Right renal pelvis (tissue), 4 donors: ENCODE data around the gene ATAD1. TPM values are rescaled to one million over a fixed set of nuclear protein-coding genes. Genes with fewer than 3 reads are reported as not detected.
"Not testable (repeated sequence)": the region's sequence is repeated elsewhere in the genome, so short reads cannot be mapped to it uniquely, and the experiment has no call there.

Experiments used
- DNase-seq, 4 donors: peaks; one replicate each; pipeline ENCODE4 v3.0.0-alpha.2; 2013; ENCODE audit warnings: low read depth in 4 of 4, low spot score in 3 of 4, missing footprints in 1 of 4
- polyA plus RNA-seq, 4 donors: library from polyadenylated mRNA; unstranded; fragments of 120-200 nt; gene quantifications; one replicate each; pipeline ENCODE4 v1.2.1, GENCODE V29; 2013; ENCODE audit not compliant: insufficient read length in 4 of 4

ATAD1 gene
- polyA plus RNA-seq, 4 donors = 54.4 to 70.5 (median 67.5) TPM

DNA sequence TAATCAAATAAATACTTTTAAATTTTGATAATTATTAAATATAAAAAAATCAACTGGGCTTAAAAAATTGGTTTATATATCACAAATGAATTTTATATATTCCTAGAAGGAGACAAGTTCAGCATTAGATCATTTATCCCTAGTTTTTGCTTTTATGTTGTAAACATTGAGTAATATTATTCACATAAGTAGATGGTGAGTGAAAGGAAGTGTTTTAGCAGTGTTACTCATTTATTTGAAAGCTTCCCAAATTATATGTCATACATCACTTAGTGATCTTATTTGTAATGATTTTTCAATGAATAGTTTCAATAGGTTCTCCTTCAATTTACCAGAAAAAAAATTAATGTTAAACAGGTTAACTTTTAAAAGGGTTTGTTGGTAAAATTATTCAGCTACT, 29.5 kb upstream of the ATAD1 start:
- DNase-seq = no peak

DNA sequence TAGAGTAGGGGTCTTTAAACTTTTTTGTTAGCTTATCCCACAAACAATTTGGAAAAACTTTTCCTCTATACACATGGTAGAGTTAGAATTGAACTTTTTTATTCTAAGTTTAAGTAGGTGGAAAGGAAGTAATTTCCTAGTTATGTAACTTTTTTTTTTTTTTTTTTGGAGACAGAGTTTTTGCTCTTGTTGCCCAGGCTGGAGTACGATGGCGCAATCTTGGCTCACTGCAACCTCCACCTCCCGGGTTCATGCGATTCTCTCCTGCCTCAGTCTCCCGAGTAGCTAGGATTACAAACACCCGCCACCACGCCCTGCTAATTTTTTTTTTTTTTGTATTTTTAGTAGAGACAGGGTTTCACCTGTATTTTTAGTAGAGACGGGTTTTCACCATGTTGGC, 28.7 kb upstream of the ATAD1 start:
- DNase-seq = not testable (repeated sequence)

- DNase-seq = peak in 1 of 4 donors; percentile 19
Observed at GRCh38 chr10:87846023-87846422, 28.0 kb upstream of the ATAD1 start.

- DNase-seq = no peak
Observed at GRCh38 chr10:87845624-87845998, 27.6 kb upstream of the ATAD1 start.

DNA sequence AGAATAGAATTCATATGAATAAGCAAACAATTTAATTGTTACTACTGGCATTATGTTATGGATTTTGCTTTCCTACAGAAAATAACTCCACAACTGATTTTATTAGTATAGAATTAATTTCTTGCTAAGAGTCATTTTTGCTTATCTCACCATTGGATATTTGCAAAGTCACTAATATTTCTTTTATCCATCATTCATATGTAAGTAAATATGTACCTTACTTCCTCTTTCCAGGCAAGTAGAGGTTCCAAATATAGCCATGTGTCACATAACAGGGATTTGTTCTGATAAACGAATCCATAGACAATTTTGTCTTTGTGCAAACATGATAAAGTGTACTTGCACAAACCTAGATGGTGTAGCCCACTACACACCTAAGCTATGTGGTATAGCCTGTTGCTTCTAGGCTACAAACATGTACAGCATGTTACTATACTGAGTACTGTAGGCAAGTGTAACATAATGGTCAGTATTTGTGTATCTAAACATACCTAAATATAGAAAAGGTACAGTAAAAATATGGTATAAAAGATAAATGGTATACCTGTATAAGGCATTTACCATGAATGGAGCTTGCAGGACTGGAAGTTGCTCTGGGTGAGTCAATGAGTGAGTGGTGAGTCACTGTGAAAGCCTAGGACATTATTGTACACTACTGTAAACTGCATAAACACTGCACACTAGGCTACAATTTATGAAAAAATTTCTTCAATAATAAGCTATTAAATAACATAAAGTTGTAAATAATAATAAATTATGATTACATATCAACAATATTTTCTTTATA, 27.0 kb upstream of the ATAD1 start:
- DNase-seq = no peak

DNA sequence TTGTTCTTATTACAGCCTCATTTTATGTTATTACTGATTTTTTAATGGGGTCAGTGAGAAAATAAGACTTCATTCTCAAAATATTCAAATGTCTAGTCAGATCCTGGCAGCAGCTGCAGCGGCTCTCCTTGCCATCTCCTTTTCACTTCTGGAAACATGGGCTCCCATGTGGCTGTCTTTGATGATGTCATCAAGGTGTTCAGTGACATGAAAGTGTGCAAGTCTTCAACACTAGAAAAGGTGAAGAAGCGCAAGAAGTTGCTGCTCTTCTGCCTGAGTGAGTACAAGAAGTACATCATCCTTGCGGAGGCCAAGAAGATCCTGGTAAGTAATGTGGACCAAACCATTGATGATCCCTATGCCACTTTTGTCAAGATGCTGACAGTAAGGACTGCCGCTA, 25.7 kb upstream of the ATAD1 start:
- no peak for DNase-seq

DNA sequence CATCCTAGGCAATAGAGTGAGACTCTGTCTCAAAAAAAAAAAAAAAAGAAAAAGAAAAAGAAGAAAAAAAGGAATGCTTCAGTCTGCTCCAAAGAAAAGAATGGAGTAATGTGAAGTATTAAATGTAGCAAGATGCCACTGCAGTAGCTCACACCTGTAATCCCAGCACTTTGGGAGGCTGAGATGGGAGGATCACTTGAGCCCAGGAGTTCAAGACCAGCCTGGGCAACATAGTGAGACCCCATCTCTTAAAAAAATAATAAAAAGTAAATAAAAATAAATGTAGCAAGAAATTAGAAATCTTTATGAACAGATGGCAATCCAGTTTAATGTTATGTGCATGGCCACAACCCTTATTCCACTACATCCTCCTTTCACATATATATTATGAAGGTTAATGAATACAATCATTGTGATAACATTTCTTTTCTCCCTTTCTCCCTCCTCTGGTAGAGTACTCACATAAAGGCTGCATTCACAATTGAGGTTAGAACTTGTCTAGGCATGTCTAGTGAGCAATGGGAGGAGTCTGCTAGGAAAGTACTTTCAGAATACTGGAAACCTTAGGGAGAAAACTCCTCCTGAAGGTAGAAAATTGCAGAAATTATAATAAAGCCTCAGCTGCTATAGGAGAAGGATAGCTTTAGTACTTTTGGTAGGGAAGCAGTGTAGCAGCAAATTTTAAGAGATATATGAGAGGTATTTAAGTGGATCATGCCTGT, 24.9 kb upstream of the ATAD1 start:
- no peak for DNase-seq

DNA sequence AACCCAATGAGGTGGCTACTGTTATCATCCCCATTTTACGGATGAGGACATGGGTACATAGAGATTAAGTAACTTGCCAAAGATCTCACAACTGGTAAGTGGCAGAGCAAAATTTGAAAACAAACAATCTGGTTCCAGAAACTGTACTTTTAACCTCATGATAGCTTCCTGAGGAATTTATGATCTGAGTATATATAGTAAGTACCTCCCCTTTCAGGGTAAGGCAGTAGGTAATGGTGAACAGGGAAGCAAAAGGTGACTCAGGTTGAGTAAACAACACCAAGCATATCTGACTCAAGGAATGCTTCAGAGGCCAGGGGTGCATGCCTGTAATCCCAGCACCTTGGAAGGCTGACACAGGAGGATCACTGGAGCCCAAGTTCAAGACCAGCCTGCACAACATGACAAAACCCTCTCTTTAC, 24.2 kb upstream of the ATAD1 start:
- DNase-seq = no peak

GRCh38 chr10:87841186-87841585, 23.2 kb upstream of the ATAD1 start:
- no peak for DNase-seq

- DNase-seq = no peak
Observed at GRCh38 chr10:87838650-87839049, 20.6 kb upstream of the ATAD1 start.

GRCh38 chr10:87837445-87837844, 19.4 kb upstream of the ATAD1 start:
- no peak for DNase-seq

DNA sequence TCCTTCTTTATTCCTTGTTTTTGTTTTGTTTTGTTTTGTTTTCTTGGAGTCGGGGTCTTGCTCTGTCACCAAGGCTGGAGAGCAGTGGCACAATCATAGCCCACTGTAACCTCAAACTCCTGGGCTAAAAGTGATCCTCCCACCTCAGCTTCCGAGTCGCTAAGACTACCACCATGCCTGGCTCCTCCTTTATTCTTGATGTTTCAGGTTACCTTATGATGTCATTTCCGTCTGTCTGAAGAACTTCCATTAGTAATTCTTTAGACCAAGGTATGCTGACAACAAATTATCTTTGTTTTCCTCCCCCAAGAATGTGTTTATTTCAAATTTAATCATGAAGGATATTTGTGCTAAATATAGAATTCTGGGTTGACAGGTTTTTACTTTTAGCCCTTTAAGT, 18.1 kb upstream of the ATAD1 start:
- no peak for DNase-seq

DNA sequence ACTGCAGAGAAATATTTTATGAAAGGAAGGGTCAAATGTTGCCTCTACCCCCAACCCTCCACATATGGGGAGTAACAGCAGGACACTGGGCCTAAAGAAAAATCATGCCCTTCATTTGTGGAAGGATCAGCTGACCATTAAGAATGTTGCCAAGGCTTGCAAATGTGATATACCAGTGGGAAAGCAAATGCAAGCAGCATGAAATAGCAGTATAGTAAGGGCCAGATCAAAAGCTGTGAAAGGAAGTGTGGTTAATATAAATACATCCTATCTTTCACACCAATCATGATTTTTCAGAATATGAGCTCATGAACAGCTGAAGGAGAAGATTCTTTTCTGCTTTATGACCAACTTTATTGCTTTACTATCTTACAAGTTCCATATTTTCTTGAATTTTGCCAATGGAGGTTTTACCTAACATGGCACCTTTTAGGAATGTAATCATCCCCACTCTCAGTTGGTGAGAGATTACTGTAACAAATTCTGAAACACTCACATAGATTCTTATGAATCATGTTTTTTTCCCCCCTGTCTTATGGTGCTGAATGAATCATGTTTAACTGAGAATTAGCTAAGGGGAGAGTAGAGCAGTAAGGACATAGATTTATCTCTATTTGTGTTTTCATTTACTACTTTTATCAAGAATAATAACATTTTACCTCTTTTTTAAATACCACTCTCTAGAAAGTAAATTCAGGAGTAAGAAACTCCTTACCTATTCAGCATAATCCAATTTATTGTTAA, 12.1 kb upstream of the ATAD1 start:
- no peak for DNase-seq

GRCh38 chr10:87829051-87829450, 11.0 kb upstream of the ATAD1 start:
- DNase-seq = not testable (repeated sequence)

DNA sequence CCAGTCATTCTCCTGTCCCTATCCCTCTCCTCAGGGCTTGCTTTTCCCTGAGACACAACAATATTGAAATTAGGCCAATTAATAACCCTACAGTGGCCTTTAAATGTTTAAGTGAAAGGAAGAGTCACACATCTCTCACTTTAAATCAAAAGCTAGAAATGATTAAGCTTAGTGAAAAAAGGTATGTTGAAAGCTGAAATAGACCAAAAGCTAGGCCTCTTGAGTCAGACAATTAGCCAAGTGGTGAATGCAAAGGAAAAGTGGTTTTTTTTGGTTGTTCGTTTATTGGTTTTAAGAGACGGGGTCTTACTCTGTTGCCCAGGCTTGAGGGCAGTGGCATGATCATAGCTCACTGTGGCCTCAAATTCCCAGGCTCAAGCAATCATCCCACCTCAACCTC, 9.7 kb upstream of the ATAD1 start:
- no peak for DNase-seq

GRCh38 chr10:87826653-87827052, 8.6 kb upstream of the ATAD1 start:
- DNase-seq = no peak

- DNase-seq = no peak
Observed at GRCh38 chr10:87819289-87819585, 1.2 kb upstream of the ATAD1 start.

DNA sequence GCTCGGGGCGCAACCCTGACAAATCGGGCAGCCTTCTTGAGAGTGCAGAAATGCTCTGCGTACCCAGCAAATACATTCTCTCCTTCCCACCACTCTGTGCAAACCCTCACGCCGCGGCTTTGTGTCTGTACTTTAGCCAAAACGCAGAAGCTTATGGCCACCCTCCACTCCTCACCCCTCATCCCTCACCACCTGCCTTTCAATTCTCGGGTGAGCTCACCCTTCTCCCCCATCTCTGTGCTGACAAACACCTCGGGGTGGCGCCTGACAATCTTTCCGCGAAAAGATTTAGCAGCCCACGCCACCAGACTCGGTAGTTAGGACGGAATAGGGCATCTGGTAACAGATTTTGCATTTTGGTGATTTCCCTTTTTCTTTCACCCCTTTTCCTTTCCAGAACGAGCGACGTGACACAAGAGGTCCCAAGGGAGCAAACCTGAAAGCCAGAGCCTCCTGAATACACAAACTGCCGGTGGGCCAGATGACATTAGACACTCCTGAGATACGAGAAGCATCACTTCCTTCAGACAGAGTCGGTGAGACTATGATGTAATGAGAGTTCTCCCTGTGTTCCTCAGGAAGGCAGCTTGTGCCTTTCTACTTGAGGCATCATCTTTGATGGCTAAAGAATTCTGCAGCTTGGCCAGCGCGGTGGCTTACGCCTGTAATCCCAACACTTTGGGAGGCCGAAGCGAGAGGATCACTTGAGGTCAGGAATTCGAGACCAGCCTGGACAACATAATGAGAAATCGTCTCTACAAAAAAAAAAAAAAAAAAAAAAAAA, 671 bp upstream of the ATAD1 start:
- peak in 3 of 4 donors; percentile 16 to 25 (median 18) for DNase-seq

- DNase-seq = no peak
Observed at GRCh38 chr10:87816898-87817608, 973 bp downstream of the ATAD1 start.

DNA sequence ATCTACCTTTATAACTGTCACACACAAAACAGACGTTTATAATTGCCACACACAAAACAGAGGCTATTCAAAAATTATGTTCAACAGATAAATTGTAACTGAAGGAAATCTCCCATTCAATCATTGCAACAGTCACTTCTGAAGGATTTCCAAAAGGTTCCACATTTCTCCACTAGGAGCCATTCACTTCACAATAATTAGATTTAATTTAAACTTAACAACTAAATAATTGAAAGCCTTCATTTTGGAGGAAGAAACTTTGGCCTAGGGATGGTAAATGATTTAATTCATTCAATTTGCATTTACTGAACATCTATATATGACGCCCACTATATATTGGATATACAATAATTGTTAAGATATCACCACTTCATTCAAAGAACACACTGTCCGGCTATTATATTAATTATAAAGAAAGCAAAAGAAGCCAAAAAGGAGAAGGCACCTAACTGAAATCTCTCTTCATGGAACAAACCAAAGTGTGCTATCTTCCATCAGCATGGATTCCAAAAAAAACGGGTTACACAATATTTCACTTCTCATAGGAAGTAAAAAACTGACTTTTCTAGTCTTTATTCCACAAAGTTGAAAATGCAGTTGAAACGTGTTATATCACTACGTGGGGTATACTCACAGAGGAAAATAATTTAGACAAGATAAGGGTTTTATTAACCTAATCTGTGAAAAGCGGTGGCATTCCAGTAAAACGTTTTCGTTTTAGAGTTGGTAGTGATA, 1.7 kb downstream of the ATAD1 start:
- DNase-seq = no peak
